ENCODE measurements around the gene PACRG.
"Not testable (repeated sequence)": the region's sequence is repeated elsewhere in the genome, so short reads cannot be mapped to it uniquely, and the experiment has no call there.

PACRG gene

GRCh38 chr6:162976141-162976540 is 248.4 kb downstream of the PACRG start:
- Histone ChIP-seq H3K9me3 (ENCODE audit: insufficient read depth, low read length) (no peaks in the 10 kb centered on the region), H3K36me3 (ENCODE audit: insufficient read depth, insufficient read length, low read length) (no peaks in the 10 kb centered on the region), H3K4me1 (ENCODE audit: insufficient read depth, insufficient read length) (no peaks in the 10 kb centered on the region), H3K4me3 (ENCODE audit: insufficient read length, low read depth) (no peak overlapping the region), H3K27me3 (ENCODE audit: insufficient read depth, insufficient read length) (no peaks in the 10 kb centered on the region), H3K9ac (ENCODE audit: insufficient read length, low read depth) (no peak overlapping the region)
- TF ChIP-seq SUZ12 (IDR thresholded peaks at IDR 0.05; ENCODE audit: extremely low read depth, insufficient read depth, insufficient read length): no peak
- TF ChIP-seq ZNF274 (IDR thresholded peaks at IDR 0.05; ENCODE audit: low read depth, low read length): no peak
- TF ChIP-seq YY1 (IDR thresholded peaks at IDR 0.05; ENCODE audit: insufficient read depth, insufficient read length): no peak
- DNase-seq (ENCODE audit: low read depth, low spot score): no peak

- H3K9ac ChIP-seq (ENCODE audit: insufficient read length, low read depth); H3K4me1 ChIP-seq (ENCODE audit: insufficient read depth, insufficient read length); H3K27me3 ChIP-seq (ENCODE audit: insufficient read depth, insufficient read length); DNase-seq (ENCODE audit: low read depth, low spot score); H3K4me3 ChIP-seq (ENCODE audit: insufficient read length, low read depth); H3K9me3 ChIP-seq (ENCODE audit: insufficient read depth, low read length); H3K36me3 ChIP-seq (ENCODE audit: insufficient read depth, insufficient read length, low read length): not testable (repeated sequence)
Observed at GRCh38 chr6:162983234-162983633, 255.5 kb downstream of the PACRG start.

- Histone ChIP-seq H3K4me3 (ENCODE audit: insufficient read length, low read depth) (no peak overlapping the region), H3K27me3 (ENCODE audit: insufficient read depth, insufficient read length) (no peaks in the 10 kb centered on the region), H3K9me3 (ENCODE audit: insufficient read depth, low read length) (no peaks in the 10 kb centered on the region), H3K36me3 (ENCODE audit: insufficient read depth, insufficient read length, low read length) (no peaks in the 10 kb centered on the region), H3K4me1 (ENCODE audit: insufficient read depth, insufficient read length) (no peaks in the 10 kb centered on the region), H3K9ac (ENCODE audit: insufficient read length, low read depth) (no peak overlapping the region)
- no peak for DNase-seq (ENCODE audit: low read depth, low spot score)
- TF ChIP-seq ZNF274 (IDR thresholded peaks at IDR 0.05; ENCODE audit: low read depth, low read length) (no peak), SUZ12 (IDR thresholded peaks at IDR 0.05; ENCODE audit: extremely low read depth, insufficient read depth, insufficient read length) (no peak)
Observed at GRCh38 chr6:162998777-162999176, 271.0 kb downstream of the PACRG start.

GRCh38 chr6:162999575-163000285 is 272.0 kb downstream of the PACRG start:
- Histone ChIP-seq H3K9me3 (ENCODE audit: insufficient read depth, low read length) (no peaks in the 10 kb centered on the region), H3K4me3 (ENCODE audit: insufficient read length, low read depth) (no peak overlapping the region), H3K36me3 (ENCODE audit: insufficient read depth, insufficient read length, low read length) (no peaks in the 10 kb centered on the region), H3K4me1 (ENCODE audit: insufficient read depth, insufficient read length) (no peaks in the 10 kb centered on the region), H3K9ac (ENCODE audit: insufficient read length, low read depth) (no peak overlapping the region), H3K27me3 (ENCODE audit: insufficient read depth, insufficient read length) (no peaks in the 10 kb centered on the region)
- DNase-seq (ENCODE audit: low read depth, low spot score): no peak
- no peak for TF ChIP-seq ZNF274 (IDR thresholded peaks at IDR 0.05; ENCODE audit: low read depth, low read length)
- TF ChIP-seq YY1 (IDR thresholded peaks at IDR 0.05; ENCODE audit: insufficient read depth, insufficient read length): no peak
- no peak for TF ChIP-seq SUZ12 (IDR thresholded peaks at IDR 0.05; ENCODE audit: extremely low read depth, insufficient read depth, insufficient read length)

GRCh38 chr6:163001330-163001729 is 273.6 kb downstream of the PACRG start:
- Histone ChIP-seq H3K27me3 (ENCODE audit: insufficient read depth, insufficient read length) (no peaks in the 10 kb centered on the region), H3K4me3 (ENCODE audit: insufficient read length, low read depth) (no peak overlapping the region), H3K9me3 (ENCODE audit: insufficient read depth, low read length) (no peaks in the 10 kb centered on the region), H3K4me1 (ENCODE audit: insufficient read depth, insufficient read length) (no peaks in the 10 kb centered on the region), H3K9ac (ENCODE audit: insufficient read length, low read depth) (no peak overlapping the region), H3K36me3 (ENCODE audit: insufficient read depth, insufficient read length, low read length) (no peaks in the 10 kb centered on the region)
- TF ChIP-seq SUZ12 (IDR thresholded peaks at IDR 0.05; ENCODE audit: extremely low read depth, insufficient read depth, insufficient read length) (no peak), YY1 (IDR thresholded peaks at IDR 0.05; ENCODE audit: insufficient read depth, insufficient read length) (no peak), ZNF274 (IDR thresholded peaks at IDR 0.05; ENCODE audit: low read depth, low read length) (no peak)
- no peak for DNase-seq (ENCODE audit: low read depth, low spot score)

- no peak for DNase-seq (ENCODE audit: low read depth, low spot score)
- Histone ChIP-seq H3K27me3 (ENCODE audit: insufficient read depth, insufficient read length) (no peaks in the 10 kb centered on the region), H3K36me3 (ENCODE audit: insufficient read depth, insufficient read length, low read length) (no peaks in the 10 kb centered on the region), H3K4me1 (ENCODE audit: insufficient read depth, insufficient read length) (no peaks in the 10 kb centered on the region), H3K9me3 (ENCODE audit: insufficient read depth, low read length) (no peaks in the 10 kb centered on the region), H3K9ac (ENCODE audit: insufficient read length, low read depth) (no peak overlapping the region), H3K4me3 (ENCODE audit: insufficient read length, low read depth) (no peak overlapping the region)
- TF ChIP-seq SUZ12 (IDR thresholded peaks at IDR 0.05; ENCODE audit: extremely low read depth, insufficient read depth, insufficient read length) (no peak), ZNF274 (IDR thresholded peaks at IDR 0.05; ENCODE audit: low read depth, low read length) (no peak), YY1 (IDR thresholded peaks at IDR 0.05; ENCODE audit: insufficient read depth, insufficient read length) (no peak)
Observed at GRCh38 chr6:163008186-163008585, 280.4 kb downstream of the PACRG start.

- no peak overlapping the region for H3K4me3 ChIP-seq (ENCODE audit: insufficient read length, low read depth)
- no peak overlapping the region for H3K9ac ChIP-seq (ENCODE audit: insufficient read length, low read depth)
- no peaks in the 10 kb centered on the region for H3K9me3 ChIP-seq (ENCODE audit: insufficient read depth, low read length)
- H3K36me3 ChIP-seq (ENCODE audit: insufficient read depth, insufficient read length, low read length): no peaks in the 10 kb centered on the region
- no peaks in the 10 kb centered on the region for H3K27me3 ChIP-seq (ENCODE audit: insufficient read depth, insufficient read length)
- no peak for DNase-seq (ENCODE audit: low read depth, low spot score)
- H3K4me1 ChIP-seq (ENCODE audit: insufficient read depth, insufficient read length): no peaks in the 10 kb centered on the region
- TF ChIP-seq ZNF274 (IDR thresholded peaks at IDR 0.05; ENCODE audit: low read depth, low read length) (no peak), YY1 (IDR thresholded peaks at IDR 0.05; ENCODE audit: insufficient read depth, insufficient read length) (no peak), SUZ12 (IDR thresholded peaks at IDR 0.05; ENCODE audit: extremely low read depth, insufficient read depth, insufficient read length) (no peak)
Observed at GRCh38 chr6:163008626-163009025, 280.9 kb downstream of the PACRG start.

All from NT2/D1 (cell line).